Stimulated activated CD8-positive, alpha-beta memory T cell treated with anti-CD3 and anti-CD28 coated beads, Interleukin-2, amount 100 ng/mL, for 1 hour (primary cell): ENCODE results near the gene SUPT3H.
"Not testable (repeated sequence)": the region's sequence is repeated elsewhere in the genome, so short reads cannot be mapped to it uniquely, and the experiment has no call there.

Experiments used
- DNase-seq, 2 donors: peaks; one replicate each; pipeline ENCODE4 v3.0.0-alpha.2; 2020; ENCODE audit warnings: low read depth in 2 of 2

Gene SUPT3H

DNA sequence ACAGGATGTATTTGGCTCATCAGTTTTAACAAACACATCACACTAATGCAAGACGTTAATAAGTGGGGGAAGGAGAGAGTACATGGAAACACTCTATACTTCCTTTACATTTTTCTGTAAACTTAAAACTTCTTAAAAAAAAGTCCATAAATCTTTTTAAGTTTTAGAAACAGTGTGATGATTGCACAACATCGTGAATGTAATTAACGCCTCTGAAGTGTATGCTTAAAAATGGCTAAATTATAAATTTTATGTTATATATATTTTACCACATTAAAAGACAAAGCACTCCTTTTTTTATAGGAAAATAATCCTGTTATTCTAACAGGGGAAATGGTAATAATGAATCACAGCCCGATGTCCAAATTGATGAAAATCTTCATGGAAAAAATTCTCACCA lies 193.7 kb downstream of the SUPT3H start:
- no peak for DNase-seq

DNA sequence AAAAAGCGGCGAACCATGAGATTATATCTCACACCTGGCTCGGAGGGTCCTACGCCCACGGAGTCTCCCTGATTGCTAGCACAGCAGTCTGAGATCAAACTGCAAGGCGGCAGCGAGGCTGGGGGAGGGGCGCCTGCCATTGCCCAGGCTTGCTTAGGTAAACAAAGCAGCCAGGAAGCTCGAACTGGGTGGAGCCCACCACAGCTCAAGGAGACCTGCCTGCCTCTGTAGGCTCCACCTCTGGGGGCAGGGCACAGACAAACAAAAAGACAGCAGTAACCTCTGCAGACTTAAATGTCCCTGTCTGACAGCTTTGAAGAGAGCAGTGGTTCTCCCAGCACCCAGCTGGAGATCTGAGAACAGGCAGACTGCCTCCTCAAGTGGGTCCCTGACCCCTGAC lies 201.4 kb downstream of the SUPT3H start:
- DNase-seq: not testable (repeated sequence)

DNA sequence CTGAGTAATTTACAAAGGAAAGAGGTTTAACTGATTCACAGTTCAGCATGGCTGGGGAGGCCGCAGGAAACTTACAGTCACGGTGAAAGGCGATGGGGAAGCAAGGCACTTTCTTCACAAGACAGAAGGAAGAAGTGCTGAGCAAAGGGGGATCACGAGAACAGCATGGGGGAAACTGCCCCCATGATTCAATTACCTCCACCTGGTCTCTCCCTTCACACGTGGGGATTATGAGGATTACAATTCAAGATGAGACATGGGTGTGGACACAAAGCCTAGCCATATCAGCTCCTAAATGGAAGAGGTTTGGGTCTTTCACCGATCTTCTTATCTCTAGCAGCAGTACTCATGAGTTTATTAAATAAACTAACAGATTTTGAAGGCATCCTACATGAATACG lies 202.5 kb downstream of the SUPT3H start:
- no peak for DNase-seq

DNA sequence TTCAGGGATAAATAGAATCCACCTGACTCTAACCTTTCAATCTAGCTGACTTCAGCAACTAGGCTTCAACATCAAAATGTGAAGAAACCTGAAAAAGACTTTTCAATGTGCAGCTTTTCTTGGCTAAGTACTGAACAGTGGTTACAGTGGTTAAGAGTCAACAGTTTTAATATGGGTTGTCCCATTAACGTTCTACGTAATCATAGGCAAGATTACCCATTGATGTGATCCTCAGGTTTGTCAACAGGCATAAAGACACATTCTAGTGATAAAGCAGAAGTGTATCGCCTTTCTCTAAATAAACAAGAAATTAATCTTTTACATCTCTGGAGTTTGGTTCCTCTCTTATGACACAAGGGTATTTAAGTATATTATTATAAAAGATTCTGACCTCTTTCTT lies 203.7 kb downstream of the SUPT3H start:
- DNase-seq: no peak

DNA sequence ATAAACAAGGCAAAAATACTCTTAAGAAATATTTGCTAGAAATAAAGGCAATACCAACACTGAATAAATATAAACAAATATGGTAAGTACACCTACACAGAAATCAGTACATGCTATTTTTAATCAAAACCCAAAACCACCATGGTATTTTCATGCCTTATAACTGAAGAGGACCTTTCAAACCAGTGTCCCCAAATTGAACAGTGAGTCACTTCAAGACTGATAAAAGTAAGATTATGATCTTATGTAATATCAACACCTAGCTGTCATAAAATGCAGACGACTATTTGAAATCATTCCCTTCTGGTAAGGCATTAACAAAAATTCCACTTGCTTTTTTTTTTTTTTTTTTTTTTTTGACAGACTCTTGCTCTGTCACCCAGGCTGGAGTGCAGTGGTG lies 206.4 kb downstream of the SUPT3H start:
- no peak for DNase-seq

DNA sequence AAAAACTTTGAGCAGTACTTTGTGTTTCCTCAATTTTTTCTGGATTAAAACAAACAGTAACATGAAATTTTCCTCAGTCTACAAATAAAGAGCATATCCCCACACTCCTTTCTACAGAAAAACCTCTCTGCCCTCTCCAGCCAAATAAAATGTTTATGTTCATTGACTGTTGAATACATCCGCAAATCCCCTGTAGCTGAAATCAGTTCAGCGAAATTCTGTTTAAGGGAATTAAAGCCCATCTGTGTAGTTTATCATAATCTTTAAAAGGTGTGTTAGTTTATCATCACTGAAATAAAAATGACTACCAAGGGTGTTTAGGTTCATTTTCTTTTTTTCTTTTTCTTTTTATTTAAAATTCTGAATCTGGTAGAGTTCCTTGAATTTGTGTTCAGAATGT lies 207.4 kb downstream of the SUPT3H start:
- DNase-seq: no peak

DNA sequence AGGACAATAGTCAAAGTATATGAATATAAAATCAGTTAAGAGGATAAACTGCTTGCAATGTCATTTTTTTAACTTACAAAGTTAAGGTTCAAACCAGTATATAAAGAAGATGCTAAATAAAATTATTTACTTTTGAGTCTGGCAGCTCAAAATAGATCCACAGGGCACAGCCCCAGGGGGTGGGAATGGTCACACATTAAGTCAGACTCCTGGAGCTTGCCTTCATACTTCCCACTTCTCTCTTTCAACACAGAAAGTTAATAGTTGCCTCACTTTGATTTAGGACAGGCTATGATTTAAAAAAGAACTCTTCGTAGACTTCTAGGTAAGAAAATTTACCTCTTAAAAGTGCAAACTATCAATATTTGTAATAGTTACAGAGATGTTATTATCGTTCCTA lies 207.9 kb downstream of the SUPT3H start:
- DNase-seq: no peak

DNA sequence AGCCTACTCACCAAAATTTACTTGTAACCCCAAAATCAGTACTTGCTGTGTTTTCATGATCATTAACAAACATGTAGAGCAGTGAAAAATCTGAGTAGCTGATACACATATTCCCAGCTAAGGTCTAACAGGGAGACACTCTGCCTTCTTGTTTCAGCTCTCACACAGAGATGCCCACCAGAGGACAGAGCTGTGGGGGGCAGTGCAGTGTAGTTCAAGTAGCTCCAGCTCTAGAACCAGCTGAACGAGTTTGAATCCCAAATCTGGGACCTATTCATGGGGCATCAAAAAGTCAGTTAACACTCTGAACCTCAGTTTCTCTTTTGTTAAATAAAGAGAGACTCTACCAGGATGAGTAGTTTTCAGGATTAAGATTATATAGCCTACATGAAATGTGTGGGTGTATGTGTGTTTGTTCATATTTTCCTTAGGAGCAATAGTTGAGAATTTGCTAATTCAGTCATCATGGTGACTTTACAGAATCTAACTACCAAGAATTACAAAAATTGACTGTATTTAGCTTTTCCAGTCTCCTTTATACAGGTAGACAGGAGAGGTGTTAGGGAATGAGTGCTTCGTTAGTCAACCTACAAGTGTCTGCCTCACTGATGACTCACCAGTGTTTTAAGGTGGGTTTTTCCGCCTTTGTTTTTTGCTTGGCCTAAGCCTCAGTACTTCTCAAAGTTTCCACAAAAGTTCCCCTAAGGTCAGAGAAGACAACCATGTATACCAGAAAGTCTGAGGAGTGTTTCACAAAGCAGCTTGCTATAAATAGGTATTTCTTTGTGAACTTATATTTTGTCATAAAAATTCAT lies 213.6 kb downstream of the SUPT3H start:
- DNase-seq: no peak

DNA sequence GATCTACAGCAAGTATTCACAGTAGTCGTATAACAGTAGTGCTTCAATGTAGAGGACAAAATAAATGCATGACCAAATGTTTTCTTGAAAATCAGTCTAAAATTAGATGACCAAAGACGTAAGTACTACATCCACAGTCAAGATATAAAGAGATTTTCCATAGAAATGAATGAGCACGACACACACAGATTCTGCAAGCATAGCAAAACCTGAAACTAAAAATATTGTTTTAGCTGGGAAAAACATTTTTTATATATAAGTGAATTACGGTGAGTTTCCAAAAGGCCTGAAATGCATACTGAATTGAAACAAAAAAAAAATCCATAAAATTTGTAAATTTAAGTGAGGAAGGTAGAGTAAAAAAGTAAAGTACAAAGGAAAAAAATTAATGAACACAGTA lies 217.4 kb downstream of the SUPT3H start:
- no peak for DNase-seq

DNA sequence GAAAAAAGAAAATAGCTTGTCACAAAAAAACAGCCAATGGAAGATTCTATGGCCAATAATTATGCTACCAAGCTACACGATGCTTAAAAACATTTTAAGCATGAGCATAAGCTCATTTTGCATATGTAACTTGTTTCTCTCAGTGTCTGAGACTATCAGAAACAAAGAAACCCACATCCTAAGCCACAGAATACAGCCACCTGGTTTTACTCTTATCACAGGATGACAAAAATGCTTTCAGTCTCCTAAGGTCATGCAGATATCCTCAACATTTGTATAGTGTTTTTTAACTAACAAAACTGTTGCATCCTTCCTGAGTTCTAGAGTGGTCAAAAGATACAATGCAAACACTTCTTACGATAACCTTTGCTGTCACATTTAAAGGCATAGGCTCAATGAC lies 221.7 kb downstream of the SUPT3H start:
- DNase-seq: no peak

DNA sequence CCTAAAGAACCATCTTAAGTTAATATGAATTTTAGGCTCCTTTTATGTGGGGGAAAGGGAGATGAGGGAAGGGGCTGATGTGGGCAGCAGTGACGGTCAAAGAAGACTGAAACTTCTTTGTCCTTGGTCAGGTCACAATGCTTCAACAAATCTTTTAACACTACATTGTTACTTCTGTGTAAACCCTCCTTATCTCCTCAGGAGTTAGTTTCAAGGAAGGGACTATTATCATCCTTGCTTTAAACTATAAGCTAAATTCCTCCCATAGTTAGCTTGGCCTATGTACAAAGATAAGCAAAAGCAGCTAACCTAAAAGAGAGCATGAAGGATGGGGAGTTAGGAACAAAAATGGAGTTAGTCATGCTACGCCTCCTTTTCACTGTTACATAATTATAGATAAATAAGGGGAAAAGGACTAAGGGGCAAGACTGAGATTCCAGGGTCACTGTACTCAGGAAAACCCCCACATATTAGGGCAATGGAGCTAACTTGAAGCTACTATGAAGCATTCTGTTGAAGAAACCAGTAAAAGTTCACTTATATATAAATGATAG lies 222.3 kb downstream of the SUPT3H start:
- no peak for DNase-seq

DNA sequence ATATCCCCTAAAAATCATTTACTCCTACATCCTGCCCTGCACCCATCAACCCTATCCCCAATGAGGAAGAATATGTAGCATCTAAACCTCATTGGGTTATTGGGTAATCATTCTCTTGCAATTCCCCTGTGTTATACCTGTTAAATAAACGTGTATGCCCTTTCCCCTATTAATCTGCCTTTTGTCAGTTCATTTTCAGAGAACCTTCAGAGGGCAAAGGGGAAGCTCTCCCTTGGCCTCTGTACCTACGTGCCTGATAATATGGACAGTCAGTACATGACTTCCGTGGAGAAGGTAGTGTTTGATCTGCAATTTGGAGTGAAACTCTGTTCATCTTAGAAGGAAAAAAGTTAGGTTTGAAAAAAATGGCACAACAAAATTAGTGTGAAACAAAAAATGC lies 223.1 kb downstream of the SUPT3H start:
- no peak for DNase-seq

DNA sequence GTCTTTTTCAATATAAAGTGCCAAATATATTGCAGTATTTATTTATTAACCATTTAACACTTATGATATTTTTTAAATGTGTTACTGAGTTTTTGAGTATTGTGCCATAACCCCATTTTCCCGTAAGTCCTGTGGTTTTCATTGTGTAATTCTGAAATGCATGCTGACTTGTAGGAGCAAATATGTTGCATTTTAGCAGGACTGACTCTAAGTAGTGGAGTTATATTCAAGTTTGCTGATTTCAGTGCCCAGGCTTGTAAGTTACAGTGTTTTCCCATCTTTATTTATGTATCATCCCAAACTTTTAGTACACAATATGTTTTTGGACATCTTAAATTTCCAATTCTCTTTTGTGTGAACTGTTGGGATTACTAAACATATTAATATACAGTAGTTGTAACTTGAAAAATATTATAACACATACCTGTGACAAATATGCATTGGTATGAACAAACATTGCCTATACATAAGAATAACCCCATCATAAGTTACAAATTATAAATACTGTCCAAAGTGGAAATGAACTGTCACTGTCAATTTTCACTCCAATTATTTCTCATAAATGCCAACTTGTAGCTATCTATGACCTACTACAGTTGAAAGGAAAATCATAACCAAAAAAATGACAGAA lies 228.9 kb downstream of the SUPT3H start:
- no peak for DNase-seq

DNA sequence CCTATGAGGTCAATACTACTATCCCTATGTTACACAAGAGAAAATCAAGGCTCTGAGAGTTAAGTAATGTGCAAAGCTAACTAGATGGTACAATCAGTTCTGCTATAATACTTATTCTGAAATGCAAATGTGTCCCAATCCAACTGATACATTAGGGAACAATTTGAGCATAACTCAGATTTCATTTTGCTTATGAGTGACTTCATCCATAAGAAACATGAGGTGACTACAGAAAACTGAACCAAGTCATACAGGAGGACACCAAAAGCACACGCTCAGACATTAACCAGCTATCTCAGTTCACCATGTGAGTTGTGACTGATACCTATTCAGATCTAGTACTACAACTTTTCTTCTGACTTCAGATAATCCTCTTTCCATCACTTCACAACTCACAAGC lies 229.5 kb downstream of the SUPT3H start:
- DNase-seq: no peak

DNA sequence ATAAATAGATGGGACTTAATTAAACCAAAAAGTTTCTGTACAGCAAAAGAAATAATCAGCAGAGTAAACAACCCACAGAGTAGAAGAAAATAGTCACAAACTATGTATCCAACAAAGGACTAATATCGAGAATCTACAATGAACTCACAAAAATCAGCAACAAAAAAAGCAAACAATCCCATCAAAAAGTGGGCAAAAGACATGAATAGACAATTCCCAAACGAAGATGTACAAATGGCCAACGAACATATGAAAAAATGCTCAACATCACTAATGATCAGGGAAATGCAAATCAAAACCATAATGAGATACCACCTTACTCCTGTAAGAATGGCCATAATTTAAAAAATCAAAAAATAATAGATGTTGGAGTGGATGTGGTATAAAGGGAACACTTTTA lies 232.1 kb downstream of the SUPT3H start:
- DNase-seq: not testable (repeated sequence)

DNA sequence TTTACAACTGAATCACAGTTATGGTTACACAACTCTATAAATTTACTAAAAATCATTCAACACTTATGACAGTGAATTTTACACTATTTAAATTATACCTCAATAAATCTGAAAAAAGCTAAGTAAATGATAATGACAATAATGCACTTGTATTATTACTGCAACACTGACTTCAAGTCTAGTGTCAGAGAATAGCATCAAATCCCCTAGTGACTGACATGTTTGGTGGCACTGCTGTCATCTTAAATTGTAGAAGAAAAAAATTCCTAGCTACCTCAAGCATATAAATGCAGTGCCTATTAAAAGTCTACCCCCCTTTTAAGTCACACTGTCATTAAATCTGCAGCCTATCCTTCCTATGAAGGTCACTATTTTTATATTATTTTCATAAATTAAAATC lies 239.0 kb downstream of the SUPT3H start:
- DNase-seq: no peak

DNA sequence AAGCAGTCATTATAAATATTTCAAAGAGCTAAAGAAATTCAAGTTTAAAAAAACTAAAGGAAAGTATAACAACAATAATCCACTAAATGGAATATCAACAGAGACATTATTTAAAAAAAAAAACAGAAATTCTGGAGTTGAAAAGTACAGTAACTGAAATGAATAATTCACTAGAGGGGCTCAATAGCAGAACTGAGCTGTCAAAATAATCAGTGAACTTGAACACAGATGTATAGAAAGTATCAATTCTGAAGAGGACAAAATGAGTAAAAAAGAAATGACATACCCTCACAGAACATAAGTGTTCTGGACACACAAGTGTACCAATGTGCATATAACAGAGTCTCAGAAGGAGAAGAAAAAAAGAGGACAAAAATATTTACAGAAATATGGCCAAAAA lies 241.2 kb downstream of the SUPT3H start:
- no peak for DNase-seq

DNA sequence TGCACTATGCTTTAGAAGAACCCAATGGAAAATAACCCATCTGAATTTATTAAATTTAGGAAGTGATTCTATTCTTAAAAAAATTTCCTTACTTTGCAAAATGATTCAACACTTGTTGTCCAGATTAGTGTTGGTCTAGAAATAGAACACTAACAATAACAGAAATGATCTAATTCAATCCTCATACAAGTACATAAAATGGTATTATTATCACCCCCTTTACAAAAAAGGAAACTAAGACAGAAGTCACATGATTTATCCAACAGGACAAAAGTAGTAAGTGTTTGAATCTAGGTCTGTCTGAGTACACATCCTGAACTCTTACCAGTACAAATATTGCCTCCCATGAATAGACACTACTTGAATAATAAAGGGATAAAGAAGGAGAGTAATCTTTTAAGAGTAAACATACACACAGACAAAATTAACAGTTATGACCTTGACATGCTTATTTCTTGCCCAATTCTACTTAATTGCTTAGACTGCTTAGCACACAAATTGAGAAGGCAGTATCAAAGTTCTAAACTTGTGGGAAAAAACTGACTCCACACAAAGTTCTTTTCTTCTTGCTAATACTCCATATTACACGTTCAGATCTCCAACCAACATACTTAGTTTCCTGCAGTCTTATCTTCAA lies 245.0 kb downstream of the SUPT3H start:
- no peak for DNase-seq

DNA sequence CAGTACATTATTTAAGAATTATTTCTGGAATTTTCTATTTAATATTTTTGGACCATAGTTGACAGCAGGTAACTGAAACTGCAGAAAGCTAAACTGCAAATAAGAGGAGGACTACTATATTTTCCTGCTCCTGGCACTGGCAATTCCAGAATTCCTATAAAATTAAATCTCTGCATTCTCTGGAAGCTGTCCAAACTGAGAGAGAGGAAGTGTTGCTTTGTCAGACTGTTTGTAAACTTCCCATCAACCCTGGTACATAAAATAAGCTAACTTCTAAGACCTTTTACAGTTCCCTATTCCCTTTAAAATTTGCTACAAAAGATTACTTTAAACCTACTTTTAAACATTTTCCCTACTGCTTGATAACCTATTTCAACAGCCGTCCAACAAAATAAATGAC lies 245.7 kb downstream of the SUPT3H start:
- no peak for DNase-seq

DNA sequence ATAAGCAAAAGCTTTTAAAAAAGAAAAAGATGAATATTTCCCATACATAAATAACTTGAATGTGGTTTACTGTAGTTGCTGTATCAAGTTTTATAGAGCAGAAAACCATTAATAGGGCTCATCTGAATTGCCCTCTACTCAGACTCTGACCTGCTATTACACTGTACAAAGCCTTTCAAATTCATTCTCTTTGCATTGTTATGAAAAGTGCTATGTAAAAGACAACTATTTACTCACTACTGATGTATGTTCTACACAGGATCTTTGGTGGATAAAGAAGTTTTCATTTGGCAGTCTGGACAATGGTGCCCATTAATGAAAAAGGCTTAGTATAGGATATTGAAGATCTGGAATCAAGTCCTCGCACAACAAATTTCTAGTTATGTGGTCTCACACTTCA lies 248.7 kb downstream of the SUPT3H start:
- no peak for DNase-seq

DNA sequence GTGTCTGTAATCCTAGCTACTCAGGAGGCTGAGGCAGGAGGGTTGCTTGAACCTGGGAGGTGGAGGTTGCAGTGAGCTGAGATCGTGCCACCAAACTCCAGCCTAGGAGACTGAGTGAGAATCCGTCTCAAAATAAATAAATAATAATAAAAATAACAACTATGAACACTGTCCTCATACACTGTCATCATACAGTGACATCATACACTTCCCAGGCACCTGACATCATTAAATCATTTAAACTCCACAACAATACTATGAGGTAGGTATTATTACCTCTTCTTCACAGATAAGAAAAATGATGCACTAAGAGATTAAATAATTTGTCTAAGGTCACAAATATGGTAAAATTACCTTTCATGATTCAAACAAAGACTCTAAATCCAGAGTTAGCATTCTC lies 250.5 kb downstream of the SUPT3H start:
- no peak for DNase-seq

DNA sequence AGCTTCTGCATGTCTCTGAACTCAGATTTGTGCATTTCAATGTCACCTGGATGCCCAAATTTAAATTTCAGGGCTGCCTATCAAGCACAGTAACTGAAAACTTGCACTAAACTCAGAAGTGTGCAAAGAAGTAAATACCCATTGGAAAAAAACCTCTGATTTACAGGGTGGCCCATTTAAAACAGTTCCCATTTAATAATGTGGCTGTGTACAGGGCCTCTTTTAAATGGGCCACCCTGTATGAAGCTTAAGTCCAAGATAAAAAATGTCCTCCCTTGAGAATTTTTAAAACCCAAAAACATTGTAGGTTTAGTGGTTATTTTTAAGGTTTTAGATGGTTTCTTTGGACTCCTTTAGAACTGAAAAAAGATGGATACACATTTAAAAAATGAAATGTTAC lies 251.7 kb downstream of the SUPT3H start:
- DNase-seq: no peak

DNA sequence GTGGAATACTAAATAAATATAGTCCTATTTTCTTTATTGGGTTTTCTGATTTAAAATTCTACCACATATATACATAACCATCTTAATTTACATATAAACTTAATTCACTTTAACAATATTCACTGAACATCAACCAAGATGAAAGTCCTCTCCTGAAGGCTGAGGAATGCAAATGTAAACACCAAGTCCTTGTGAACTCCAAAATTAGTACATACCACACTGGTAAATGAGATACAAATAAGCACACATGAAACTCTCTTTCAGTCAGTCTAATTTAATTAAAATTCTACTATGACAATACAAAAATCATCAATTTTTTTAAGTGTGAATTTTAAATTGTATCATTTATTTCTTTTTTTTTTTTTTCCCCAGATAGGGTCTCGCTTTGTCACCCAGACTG lies 254.7 kb downstream of the SUPT3H start:
- DNase-seq: no peak
